Femur (tissue), 1 donor: ENCODE results near the gene ADARB2.
"Not testable (repeated sequence)": the region's sequence is repeated elsewhere in the genome, so short reads cannot be mapped to it uniquely, and the experiment has no call there.

ENCODE experiments used
- DNase-seq: peaks from one replicate; pipeline ENCODE4 v3.0.0-alpha.2; 2017

ADARB2 gene

DNA sequence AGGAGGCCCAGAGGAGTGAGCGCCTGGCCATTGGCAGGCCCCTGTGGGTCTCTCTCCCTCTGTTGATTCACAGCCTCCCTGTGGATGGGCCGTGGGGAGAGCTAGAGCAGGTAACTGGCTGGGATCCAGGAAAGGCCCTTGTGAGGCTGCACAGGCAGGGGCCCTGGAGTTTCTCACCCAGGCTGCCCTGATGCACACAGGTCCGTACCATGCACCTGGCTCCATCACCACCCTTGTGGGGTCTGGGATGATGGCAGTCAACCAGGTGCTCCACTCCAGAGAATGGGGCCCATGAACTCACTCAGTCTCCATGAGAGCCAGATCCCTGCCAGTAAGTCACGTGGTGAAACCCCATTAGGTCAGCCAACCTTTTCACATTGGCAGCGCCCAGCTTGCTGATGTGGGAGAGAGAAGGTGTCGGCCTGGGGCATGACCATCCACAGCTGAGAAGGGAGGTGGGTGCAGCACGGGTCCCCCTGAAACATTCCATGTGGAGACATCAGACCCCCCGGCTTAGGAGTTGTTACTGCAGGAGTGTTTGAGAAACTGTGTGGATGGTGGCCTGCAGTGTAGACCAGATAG is 320.8 kb downstream of the ADARB2 start:
- DNase-seq, result no peak

- DNase-seq, result no peak
Observed at GRCh38 chr10:1414893-1415292, 322.4 kb downstream of the ADARB2 start.

- DNase-seq, result not testable (repeated sequence)
Observed at GRCh38 chr10:1414346-1414745, 323.0 kb downstream of the ADARB2 start.

GRCh38 chr10:1413823-1414222 is 323.5 kb downstream of the ADARB2 start:
- DNase-seq, result no peak

GRCh38 chr10:1413256-1413655 is 324.1 kb downstream of the ADARB2 start:
- DNase-seq, result no peak

- no peak for DNase-seq
Observed at GRCh38 chr10:1412531-1413189, 324.7 kb downstream of the ADARB2 start.

GRCh38 chr10:1411956-1412355 is 325.4 kb downstream of the ADARB2 start:
- no peak for DNase-seq

DNA sequence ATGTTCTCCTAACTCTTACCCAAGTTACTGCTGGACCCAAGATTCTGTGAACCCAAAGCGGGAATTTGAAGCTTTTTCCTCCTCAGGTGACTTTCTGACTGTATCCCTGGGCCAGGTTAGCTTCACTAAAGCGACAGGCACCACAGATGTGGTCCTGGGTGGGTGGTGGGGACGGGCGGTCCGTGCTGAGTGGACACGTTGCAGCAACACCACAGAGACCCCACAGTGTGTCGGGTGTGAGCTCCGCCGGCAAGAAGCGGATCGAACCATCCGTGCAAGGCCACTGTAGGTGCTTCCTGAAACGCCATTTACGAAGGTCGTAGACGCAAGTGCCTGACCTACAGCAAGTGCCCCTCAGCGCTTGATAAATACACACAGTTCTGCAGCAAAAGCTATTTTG is 325.9 kb downstream of the ADARB2 start:
- DNase-seq, result no peak

DNA sequence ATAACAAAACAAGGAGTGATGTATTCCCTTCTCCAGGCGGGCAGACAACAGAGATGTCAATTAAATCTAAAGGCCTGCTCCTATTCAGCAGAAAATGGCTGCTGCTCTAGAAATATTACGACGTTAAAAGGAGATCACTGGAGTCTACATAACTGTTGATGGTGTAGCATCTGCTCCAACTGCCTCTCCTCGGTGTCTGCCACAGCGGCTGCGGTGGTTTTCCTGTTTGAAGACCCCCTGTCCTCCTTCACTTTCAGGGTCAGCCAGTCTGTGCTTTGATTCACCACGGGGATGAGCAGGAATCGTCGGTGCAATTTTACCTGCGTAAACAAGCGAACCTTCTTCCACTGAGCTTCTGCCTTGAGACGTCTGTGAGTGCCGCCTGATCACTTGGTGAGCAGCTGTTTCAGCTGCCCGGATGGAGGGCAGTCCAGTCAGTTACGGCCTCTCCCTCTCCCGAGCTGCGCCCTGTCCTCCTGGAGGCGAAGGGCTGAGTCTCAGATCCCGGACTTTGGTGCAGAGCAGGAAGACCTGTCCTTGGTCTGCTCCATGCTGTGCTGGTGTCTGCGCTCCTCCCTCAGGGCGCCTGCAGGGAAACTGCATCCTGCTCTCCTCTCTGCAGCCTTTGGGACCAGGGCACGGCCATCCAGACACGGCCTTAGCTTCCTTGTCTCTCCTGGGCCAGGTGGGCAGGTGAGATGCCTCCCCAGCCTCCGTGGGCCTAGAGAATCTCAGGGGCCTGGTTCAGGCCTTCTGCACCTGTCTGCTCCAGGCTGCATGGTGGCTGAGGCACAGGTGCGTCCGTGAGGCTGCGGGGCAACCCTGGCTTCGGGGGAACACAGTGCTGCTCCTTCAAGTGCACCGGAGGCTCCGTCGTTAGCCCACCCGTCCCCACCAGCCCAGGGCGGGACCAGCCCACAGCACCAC is 326.6 kb downstream of the ADARB2 start:
- no peak for DNase-seq

- DNase-seq, result no peak
Observed at GRCh38 chr10:1410032-1410431, 327.3 kb downstream of the ADARB2 start.

- no peak for DNase-seq
Observed at GRCh38 chr10:1409392-1409791, 327.9 kb downstream of the ADARB2 start.

DNA sequence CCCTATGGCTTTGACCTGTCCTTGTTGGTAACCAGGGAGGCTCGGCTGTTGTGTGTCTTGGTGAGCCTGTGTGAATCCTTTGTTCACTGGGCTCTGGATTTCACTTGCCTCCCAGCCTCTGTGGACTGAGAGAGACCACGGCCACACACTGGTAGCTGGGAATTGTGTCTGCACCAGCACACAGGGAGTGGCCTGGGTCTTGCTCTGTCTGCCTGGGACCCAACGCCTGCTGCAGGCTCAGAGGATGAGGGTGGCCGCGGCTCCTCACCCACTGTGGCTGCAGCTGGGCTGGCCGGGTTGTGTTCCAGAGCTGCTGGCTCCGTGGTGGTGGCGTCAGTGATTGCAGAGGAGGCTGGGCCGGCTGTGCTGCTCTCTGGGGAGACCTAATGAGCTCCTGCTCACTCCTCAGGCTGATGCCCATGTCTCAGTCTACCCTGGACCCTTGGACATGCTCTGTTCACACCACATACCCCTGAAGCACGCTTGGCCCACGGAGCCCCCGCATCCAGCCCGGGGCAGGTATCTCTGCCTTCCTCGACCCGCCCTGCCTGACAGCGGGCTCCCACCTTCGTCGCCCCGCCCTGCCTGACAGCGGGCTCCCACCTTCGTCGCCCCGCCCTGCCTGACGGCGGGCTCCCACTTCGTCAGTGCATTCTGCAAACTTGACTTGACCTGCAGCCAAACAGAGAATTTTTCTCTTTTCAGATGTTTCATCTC is 328.5 kb downstream of the ADARB2 start:
- DNase-seq, result no peak

- no peak for DNase-seq
Observed at GRCh38 chr10:1406967-1407945, 330.1 kb downstream of the ADARB2 start.

- DNase-seq, result no peak
Observed at GRCh38 chr10:1406132-1406966, 331.0 kb downstream of the ADARB2 start.

- DNase-seq, result no peak
Observed at GRCh38 chr10:1404323-1405260, 332.7 kb downstream of the ADARB2 start.

DNA sequence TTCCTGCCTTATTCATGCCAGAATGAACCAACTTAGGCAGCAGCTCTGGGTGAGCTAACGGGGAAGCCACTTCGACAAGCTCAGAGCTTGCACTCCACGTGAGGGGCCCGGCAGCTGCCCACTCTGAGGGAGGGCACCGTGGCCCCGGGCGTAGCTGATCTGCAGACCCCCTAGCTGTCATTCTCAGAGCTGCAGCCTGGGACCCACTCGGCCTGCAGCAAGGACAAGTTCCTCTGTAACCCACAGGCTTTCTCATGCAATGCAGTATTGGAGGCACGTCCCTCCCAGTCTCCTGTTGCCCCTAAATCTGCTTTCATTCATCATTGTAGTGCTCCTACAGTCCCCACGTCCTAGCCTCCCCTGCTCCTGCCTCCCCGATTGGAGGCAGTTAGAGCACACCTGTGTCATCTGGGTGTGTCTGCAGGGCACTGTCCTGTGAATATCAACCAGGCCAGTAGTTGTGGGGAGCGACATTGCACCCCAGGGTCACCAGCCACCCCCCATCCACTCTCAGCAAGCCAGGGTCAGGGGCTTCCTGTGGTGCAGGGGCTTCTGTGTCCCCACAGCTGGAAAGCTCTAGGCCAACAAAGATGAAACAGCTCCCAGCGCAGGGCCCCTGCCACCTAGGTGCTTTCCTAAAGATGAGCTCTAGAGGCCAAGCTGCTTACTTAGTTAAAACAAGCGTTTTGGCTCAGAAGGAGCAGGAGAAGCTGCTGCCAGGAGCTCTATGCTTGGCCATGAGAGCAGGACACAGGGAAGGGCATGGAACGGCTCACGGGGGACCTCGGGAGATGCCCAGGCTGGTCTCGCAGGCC is 333.6 kb downstream of the ADARB2 start:
- DNase-seq, result no peak

- DNase-seq, result no peak
Observed at GRCh38 chr10:1402816-1403507, 334.4 kb downstream of the ADARB2 start.
